Type B pancreatic cell (in vitro differentiated cells): ENCODE measurements around the gene ARID1A. TPM values are rescaled to one million over a fixed set of nuclear protein-coding genes. Genes with fewer than 3 reads are reported as not detected.
A peak's percentile ranks its signal among the peaks of the same experiment; 100 is the strongest.

ENCODE experiments used
- DNase-seq: peaks from one replicate; pipeline ENCODE4 v3.0.0; 2021; ENCODE audit warnings: mixed read lengths; ENCODE audit not compliant: unreplicated experiment; ENCODE audit errors: extremely low spot score
- H3K27ac Mint-ChIP-seq: 2 replicates; pipeline ENCODE4 v1.8.0; 2021; ENCODE audit warnings: mild to moderate bottlenecking, mixed read lengths
- H3K27me3 Mint-ChIP-seq: 2 replicates; pipeline ENCODE4 v1.8.0; 2021; ENCODE audit warnings: mixed read lengths
- H3K36me3 Mint-ChIP-seq: 2 replicates; pipeline ENCODE4 v1.8.0; 2021; ENCODE audit warnings: mixed read lengths
- H3K4me1 Mint-ChIP-seq: one replicate; pipeline ENCODE4 v1.8.0; 2021; ENCODE audit warnings: mixed read lengths; ENCODE audit not compliant: unreplicated experiment
- H3K4me3 Mint-ChIP-seq: 2 replicates; pipeline ENCODE4 v1.8.0; 2021; ENCODE audit warnings: mild to moderate bottlenecking, mixed read lengths
- H3K9me3 Mint-ChIP-seq: 2 replicates; pipeline ENCODE4 v1.8.0; 2021; ENCODE audit warnings: mixed read lengths
- CTCF ChIP-seq: fragments of 200-600 bp; sonication (generic); conservative IDR thresholded peaks from 2 replicates; pipeline ENCODE4 v1.5.0; 2021; ENCODE audit warnings: antibody characterized with exemption, mild to moderate bottlenecking
- total RNA-seq: library from RNA; stranded (reverse); gene quantifications from 2 replicates; pipeline ENCODE4 v1.2.1, GENCODE V29; 2021; ENCODE audit warnings: low replicate concordance

The ARID1A gene
- total RNA-seq, 1 donor from 2014 or later, result 121 TPM

- Mint-ChIP-seq H3K4me3 (peak overlapping the region; percentile 51), H3K4me1 (peaks cover 25% of the 10 kb centered on the region), H3K36me3 (peaks cover 26% of the 10 kb centered on the region), H3K27me3 (no peaks in the 10 kb centered on the region), H3K27ac (peak overlapping the region; percentile 69), H3K9me3 (no peaks in the 10 kb centered on the region)
- TF ChIP-seq CTCF, result no peak
- DNase-seq, result no peak
Observed at GRCh38 chr1:26706315-26706714, 10.5 kb downstream of the ARID1A start.

GRCh38 chr1:26710811-26711210, 15.0 kb downstream of the ARID1A start:
- TF ChIP-seq CTCF, result no peak
- Mint-ChIP-seq H3K27ac (no peak overlapping the region), H3K4me3 (no peak overlapping the region), H3K4me1 (peaks cover 39% of the 10 kb centered on the region), H3K9me3 (no peaks in the 10 kb centered on the region), H3K36me3 (peaks cover 44% of the 10 kb centered on the region), H3K27me3 (no peaks in the 10 kb centered on the region)
- DNase-seq, result no peak

- H3K9me3 Mint-ChIP-seq, result no peaks in the 10 kb centered on the region
- no peak overlapping the region for H3K27ac Mint-ChIP-seq
- peaks cover 34% of the 10 kb centered on the region for H3K4me1 Mint-ChIP-seq
- no peak overlapping the region for H3K4me3 Mint-ChIP-seq
- H3K27me3 Mint-ChIP-seq, result no peaks in the 10 kb centered on the region
- no peak for TF ChIP-seq CTCF
- H3K36me3 Mint-ChIP-seq, result peaks cover 40% of the 10 kb centered on the region
- no peak for DNase-seq
Observed at GRCh38 chr1:26711777-26712176, 16.0 kb downstream of the ARID1A start.

GRCh38 chr1:26717017-26717491, 21.2 kb downstream of the ARID1A start:
- peaks cover 43% of the 10 kb centered on the region for H3K36me3 Mint-ChIP-seq
- H3K4me1 Mint-ChIP-seq, result peaks cover 58% of the 10 kb centered on the region

GRCh38 chr1:26719205-26719604, 23.4 kb downstream of the ARID1A start:
- H3K27ac Mint-ChIP-seq, result peak overlapping the region; percentile 71
- TF ChIP-seq CTCF, result no peak
- H3K9me3 Mint-ChIP-seq, result no peaks in the 10 kb centered on the region
- peaks cover 32% of the 10 kb centered on the region for H3K36me3 Mint-ChIP-seq
- no peaks in the 10 kb centered on the region for H3K27me3 Mint-ChIP-seq
- H3K4me1 Mint-ChIP-seq, result peaks cover 72% of the 10 kb centered on the region
- H3K4me3 Mint-ChIP-seq, result no peak overlapping the region
- no peak for DNase-seq

More at GRCh38 chr1:26717017-26717491, 21.2 kb downstream of the ARID1A start:
- Mint-ChIP-seq H3K9me3 (no peaks in the 10 kb centered on the region), H3K27me3 (no peaks in the 10 kb centered on the region), H3K4me3 (no peak overlapping the region), H3K27ac (peak overlapping the region; percentile 5)
- DNase-seq, result no peak
- TF ChIP-seq CTCF, result no peak
